GM06990 (cell line): Measurements from ENCODE around the gene ABHD1.

Experiments used
- DNase-seq: peaks from one replicate; pipeline ENCODE4 v3.0.0-alpha.2; 2011; ENCODE audit not compliant: insufficient read length; ENCODE audit errors: extremely low read depth
- H3K27me3 ChIP-seq: replicated peaks from 2 replicates; pipeline ENCODE4 v1.6.0; 2011; ENCODE audit warnings: low read length; ENCODE audit not compliant: control insufficient read depth, insufficient read depth
- H3K36me3 ChIP-seq: 2 replicates; pipeline ENCODE4 v1.5.1; 2011; ENCODE audit warnings: low read length; ENCODE audit not compliant: control insufficient read depth, insufficient read depth
- H3K4me3 ChIP-seq: replicated peaks from 2 replicates; pipeline ENCODE4 v1.5.1; 2011; ENCODE audit warnings: low read depth, mild to moderate bottlenecking, control low read depth, low read length
- TF ChIP-seq, protein P1 (sequence below): IDR thresholded peaks from 2 replicates; pipeline ENCODE4 v1.5.1; 2011; ENCODE audit warnings: low read length, control low read depth, mild to moderate bottlenecking, inconsistent platforms; ENCODE audit not compliant: insufficient read depth, poor library complexity, severe bottlenecking

Gene ABHD1

GRCh38 chr2:27148801-27149439, 25.3 kb downstream of the ABHD1 start, which contains the start of gene TCF23:
TSS of gene TCF23 (plus strand) at chr2:27149004. CDS start at chr2:27149134, 130 bp downstream.
- H3K36me3 ChIP-seq, result no peaks in the 10 kb centered on the region
- no peak within 1 kb of the TSS for H3K4me3 ChIP-seq
- DNase-seq, result no peak
- TF ChIP-seq, protein P1, sequence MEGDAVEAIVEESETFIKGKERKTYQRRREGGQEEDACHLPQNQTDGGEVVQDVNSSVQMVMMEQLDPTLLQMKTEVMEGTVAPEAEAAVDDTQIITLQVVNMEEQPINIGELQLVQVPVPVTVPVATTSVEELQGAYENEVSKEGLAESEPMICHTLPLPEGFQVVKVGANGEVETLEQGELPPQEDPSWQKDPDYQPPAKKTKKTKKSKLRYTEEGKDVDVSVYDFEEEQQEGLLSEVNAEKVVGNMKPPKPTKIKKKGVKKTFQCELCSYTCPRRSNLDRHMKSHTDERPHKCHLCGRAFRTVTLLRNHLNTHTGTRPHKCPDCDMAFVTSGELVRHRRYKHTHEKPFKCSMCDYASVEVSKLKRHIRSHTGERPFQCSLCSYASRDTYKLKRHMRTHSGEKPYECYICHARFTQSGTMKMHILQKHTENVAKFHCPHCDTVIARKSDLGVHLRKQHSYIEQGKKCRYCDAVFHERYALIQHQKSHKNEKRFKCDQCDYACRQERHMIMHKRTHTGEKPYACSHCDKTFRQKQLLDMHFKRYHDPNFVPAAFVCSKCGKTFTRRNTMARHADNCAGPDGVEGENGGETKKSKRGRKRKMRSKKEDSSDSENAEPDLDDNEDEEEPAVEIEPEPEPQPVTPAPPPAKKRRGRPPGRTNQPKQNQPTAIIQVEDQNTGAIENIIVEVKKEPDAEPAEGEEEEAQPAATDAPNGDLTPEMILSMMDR, result no peak
- H3K27me3 ChIP-seq, result no peaks in the 10 kb centered on the region

- Histone ChIP-seq H3K4me3 (no peak overlapping the region), H3K36me3 (no peaks in the 10 kb centered on the region), H3K27me3 (no peaks in the 10 kb centered on the region)
- no peak for DNase-seq
- TF ChIP-seq, protein P1, result no peak
These were observed 26.2 kb downstream of the ABHD1 start for GRCh38 chr2:27149570-27150405.

DNA sequence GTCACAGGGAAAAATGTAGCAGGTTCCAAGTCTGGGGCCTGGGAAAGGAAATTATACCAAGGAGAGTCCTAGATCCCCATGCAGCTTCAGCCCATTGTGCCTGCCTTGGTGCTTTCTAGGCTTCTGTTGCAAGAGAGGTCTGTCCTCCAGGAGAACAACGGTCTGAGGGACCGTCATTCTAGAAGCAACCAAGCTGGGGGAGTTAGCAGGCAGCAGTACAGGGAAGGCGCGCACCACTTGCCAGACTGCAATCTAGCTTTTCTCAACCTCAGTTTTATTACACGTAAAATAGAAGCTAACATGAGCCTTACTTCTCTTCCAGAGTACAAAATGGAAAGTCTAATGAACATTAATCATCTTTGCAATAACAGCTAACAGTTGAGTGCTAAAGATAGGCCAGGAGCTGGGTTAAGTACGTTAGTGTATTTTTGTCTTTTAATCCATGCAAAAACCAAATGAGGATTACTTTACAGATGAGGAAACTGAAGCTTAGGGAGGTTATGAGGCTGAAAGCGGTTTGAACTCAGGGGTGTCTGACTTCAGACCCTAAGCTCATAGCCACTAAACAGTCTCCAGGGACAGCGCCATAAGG, 27.1 kb downstream of the ABHD1 start:
- no peaks in the 10 kb centered on the region for H3K36me3 ChIP-seq
- H3K4me3 ChIP-seq, result no peak overlapping the region
- H3K27me3 ChIP-seq, result no peaks in the 10 kb centered on the region
- TF ChIP-seq, protein P1, result no peak
- no peak for DNase-seq

DNA sequence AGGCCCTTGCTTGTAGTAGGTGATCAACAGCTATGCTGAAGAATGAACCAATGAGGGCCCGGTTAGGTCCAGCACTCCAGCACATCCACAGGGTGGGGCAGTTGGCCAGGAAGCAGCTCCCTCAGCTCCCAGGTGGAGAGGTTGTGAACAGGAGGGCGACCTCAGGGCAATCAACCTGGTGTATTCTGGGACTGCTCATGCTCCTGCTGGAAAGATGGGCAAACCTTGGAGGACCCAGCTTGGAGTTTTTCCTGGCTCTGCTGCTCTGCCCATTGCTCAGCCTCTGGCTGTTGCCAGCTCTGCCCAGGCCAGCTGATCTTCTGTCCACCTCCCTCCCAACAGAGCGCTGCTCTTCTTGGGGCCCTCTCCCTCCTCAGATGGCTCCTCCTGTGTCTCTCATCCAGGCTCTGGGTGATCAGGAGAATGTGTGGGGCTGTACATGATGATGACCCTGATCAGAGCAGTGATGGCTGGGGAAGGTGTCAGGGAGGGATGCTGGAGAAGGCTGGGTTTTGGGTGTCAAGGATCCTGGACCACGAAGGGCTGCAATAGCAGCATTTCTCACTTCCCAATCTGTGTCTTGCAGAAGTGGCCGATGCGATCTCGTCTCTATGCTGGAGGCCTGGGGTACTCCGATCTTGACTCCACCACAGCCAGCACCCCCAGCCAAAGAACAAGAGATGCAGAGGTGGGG, 28.6 kb downstream of the ABHD1 start:
- no peak for DNase-seq
- TF ChIP-seq, protein P1, result no peak

GRCh38 chr2:27152796-27153464, 29.3 kb downstream of the ABHD1 start:
- Histone ChIP-seq H3K4me3 (no peak overlapping the region), H3K36me3 (no peaks in the 10 kb centered on the region), H3K27me3 (no peaks in the 10 kb centered on the region)
- no peak for DNase-seq
- TF ChIP-seq, protein P1, result no peak

More for the DNA sequence above, 28.6 kb downstream of the ABHD1 start:
- H3K4me3 ChIP-seq, result no peak overlapping the region
- H3K36me3 ChIP-seq, result no peaks in the 10 kb centered on the region
- no peaks in the 10 kb centered on the region for H3K27me3 ChIP-seq
